ENCODE results near the gene EXD3. TPM values are rescaled to one million over a fixed set of nuclear protein-coding genes. Genes with fewer than 3 reads are reported as not detected.
"Not testable (repeated sequence)": the region's sequence is repeated elsewhere in the genome, so short reads cannot be mapped to it uniquely, and the experiment has no call there.

The EXD3 gene
- total RNA-seq, 1 donor from 2014 or later, result 6.8 TPM

- Mint-ChIP-seq H3K27ac (no peak overlapping the region), H3K9me3 (no peaks in the 10 kb centered on the region), H3K27me3 (ENCODE audit: low read depth) (no peaks in the 10 kb centered on the region), H3K36me3 (ENCODE audit: low read depth) (no peaks in the 10 kb centered on the region), H3K4me1 (ENCODE audit: low read depth) (no peaks in the 10 kb centered on the region), H3K4me3 (ENCODE audit: low read depth) (no peak overlapping the region)
- intact Hi-C loops (cut with micrococcal nuclease), result no loop called here
- DNase-seq (ENCODE audit: low spot score), result no peak
Observed at GRCh38 chr9:137350696-137351584, 72.0 kb downstream of the EXD3 start.

GRCh38 chr9:137349471-137350033 is 73.4 kb downstream of the EXD3 start:
- H3K4me1 Mint-ChIP-seq (ENCODE audit: low read depth), result no peaks in the 10 kb centered on the region
- DNase-seq (ENCODE audit: low spot score), result no peak
- intact Hi-C loops (cut with micrococcal nuclease), result no loop called here
- H3K9me3 Mint-ChIP-seq, result no peaks in the 10 kb centered on the region
- H3K27me3 Mint-ChIP-seq (ENCODE audit: low read depth), result no peaks in the 10 kb centered on the region
- no peak overlapping the region for H3K4me3 Mint-ChIP-seq (ENCODE audit: low read depth)
- H3K36me3 Mint-ChIP-seq (ENCODE audit: low read depth), result no peaks in the 10 kb centered on the region
- H3K27ac Mint-ChIP-seq, result no peak overlapping the region

GRCh38 chr9:137348769-137349470 is 74.0 kb downstream of the EXD3 start:
- Mint-ChIP-seq H3K4me1 (ENCODE audit: low read depth) (no peaks in the 10 kb centered on the region), H3K9me3 (no peaks in the 10 kb centered on the region), H3K27me3 (ENCODE audit: low read depth) (no peaks in the 10 kb centered on the region), H3K27ac (no peak overlapping the region), H3K36me3 (ENCODE audit: low read depth) (no peaks in the 10 kb centered on the region), H3K4me3 (ENCODE audit: low read depth) (no peak overlapping the region)
- no peak for DNase-seq (ENCODE audit: low spot score)
- intact Hi-C loops (cut with micrococcal nuclease), result no loop called here

GRCh38 chr9:137347928-137348327 is 75.0 kb downstream of the EXD3 start:
- Mint-ChIP-seq H3K36me3 (ENCODE audit: low read depth) (no peaks in the 10 kb centered on the region), H3K9me3 (no peaks in the 10 kb centered on the region), H3K27me3 (ENCODE audit: low read depth) (no peaks in the 10 kb centered on the region), H3K27ac (no peak overlapping the region), H3K4me3 (ENCODE audit: low read depth) (no peak overlapping the region), H3K4me1 (ENCODE audit: low read depth) (no peaks in the 10 kb centered on the region)
- intact Hi-C loops (cut with micrococcal nuclease), result no loop called here
- DNase-seq (ENCODE audit: low spot score), result no peak

GRCh38 chr9:137342482-137342881 is 80.5 kb downstream of the EXD3 start:
- no peaks in the 10 kb centered on the region for H3K36me3 Mint-ChIP-seq (ENCODE audit: low read depth)
- intact Hi-C loops (cut with micrococcal nuclease), result no loop called here
- no peak overlapping the region for H3K27ac Mint-ChIP-seq
- DNase-seq (ENCODE audit: low spot score), result no peak
- H3K9me3 Mint-ChIP-seq, result no peaks in the 10 kb centered on the region
- H3K27me3 Mint-ChIP-seq (ENCODE audit: low read depth), result no peaks in the 10 kb centered on the region
- H3K4me3 Mint-ChIP-seq (ENCODE audit: low read depth), result no peak overlapping the region
- H3K4me1 Mint-ChIP-seq (ENCODE audit: low read depth), result peaks cover 1% of the 10 kb centered on the region

GRCh38 chr9:137341227-137341626 is 81.7 kb downstream of the EXD3 start:
- H3K27ac Mint-ChIP-seq, result no peak overlapping the region
- intact Hi-C loops (cut with micrococcal nuclease), result no loop called here
- no peak for DNase-seq (ENCODE audit: low spot score)
- peaks cover 8% of the 10 kb centered on the region for H3K9me3 Mint-ChIP-seq
- H3K36me3 Mint-ChIP-seq (ENCODE audit: low read depth), result no peaks in the 10 kb centered on the region
- H3K4me3 Mint-ChIP-seq (ENCODE audit: low read depth), result no peak overlapping the region
- peaks cover 1% of the 10 kb centered on the region for H3K4me1 Mint-ChIP-seq (ENCODE audit: low read depth)
- H3K27me3 Mint-ChIP-seq (ENCODE audit: low read depth), result no peaks in the 10 kb centered on the region

GRCh38 chr9:137339908-137340462 is 83.0 kb downstream of the EXD3 start:
- H3K27ac Mint-ChIP-seq; H3K36me3 Mint-ChIP-seq (ENCODE audit: low read depth); H3K27me3 Mint-ChIP-seq (ENCODE audit: low read depth); H3K4me1 Mint-ChIP-seq (ENCODE audit: low read depth); H3K4me3 Mint-ChIP-seq (ENCODE audit: low read depth); DNase-seq (ENCODE audit: low spot score); intact Hi-C loops (cut with micrococcal nuclease): not testable (repeated sequence)
- H3K9me3 Mint-ChIP-seq, result peaks cover 13% of the 10 kb centered on the region

GRCh38 chr9:137339045-137339907 is 83.7 kb downstream of the EXD3 start:
- Mint-ChIP-seq H3K27ac (no peak overlapping the region), H3K27me3 (ENCODE audit: low read depth) (no peaks in the 10 kb centered on the region)

GRCh38 chr9:137336735-137337134 is 86.2 kb downstream of the EXD3 start:
- no peak for DNase-seq (ENCODE audit: low spot score)
- peaks cover 13% of the 10 kb centered on the region for H3K9me3 Mint-ChIP-seq
- H3K27me3 Mint-ChIP-seq (ENCODE audit: low read depth), result no peaks in the 10 kb centered on the region
- H3K4me1 Mint-ChIP-seq (ENCODE audit: low read depth), result peaks cover 1% of the 10 kb centered on the region
- no peak overlapping the region for H3K27ac Mint-ChIP-seq
- no peak overlapping the region for H3K4me3 Mint-ChIP-seq (ENCODE audit: low read depth)
- H3K36me3 Mint-ChIP-seq (ENCODE audit: low read depth), result no peaks in the 10 kb centered on the region
- intact Hi-C loops (cut with micrococcal nuclease), result no loop called here

More at GRCh38 chr9:137339045-137339907, 83.7 kb downstream of the EXD3 start:
- no peaks in the 10 kb centered on the region for H3K36me3 Mint-ChIP-seq (ENCODE audit: low read depth)
- H3K4me3 Mint-ChIP-seq (ENCODE audit: low read depth), result no peak overlapping the region
- intact Hi-C loops (cut with micrococcal nuclease), result no loop called here
- peaks cover 13% of the 10 kb centered on the region for H3K9me3 Mint-ChIP-seq
- DNase-seq (ENCODE audit: low spot score), result no peak
- peaks cover 1% of the 10 kb centered on the region for H3K4me1 Mint-ChIP-seq (ENCODE audit: low read depth)

GRCh38 chr9:137333016-137333671 is 89.8 kb downstream of the EXD3 start:
- DNase-seq (ENCODE audit: low spot score), result no peak
- intact Hi-C loops (cut with micrococcal nuclease), result no loop called here
- Mint-ChIP-seq H3K27ac (no peak overlapping the region), H3K9me3 (peaks cover 26% of the 10 kb centered on the region), H3K36me3 (ENCODE audit: low read depth) (peaks cover 2% of the 10 kb centered on the region), H3K4me3 (ENCODE audit: low read depth) (no peak overlapping the region), H3K27me3 (ENCODE audit: low read depth) (no peaks in the 10 kb centered on the region), H3K4me1 (ENCODE audit: low read depth) (peaks cover 1% of the 10 kb centered on the region)

GRCh38 chr9:137331929-137332328 is 91.0 kb downstream of the EXD3 start:
- Mint-ChIP-seq H3K4me1 (ENCODE audit: low read depth) (peaks cover 3% of the 10 kb centered on the region), H3K9me3 (peaks cover 33% of the 10 kb centered on the region), H3K4me3 (ENCODE audit: low read depth) (no peak overlapping the region), H3K27ac (no peak overlapping the region), H3K27me3 (ENCODE audit: low read depth) (no peaks in the 10 kb centered on the region), H3K36me3 (ENCODE audit: low read depth) (peaks cover 4% of the 10 kb centered on the region)
- no peak for DNase-seq (ENCODE audit: low spot score)
- intact Hi-C loops (cut with micrococcal nuclease), result no loop called here

- Mint-ChIP-seq H3K9me3 (peaks cover 28% of the 10 kb centered on the region), H3K27ac (no peak overlapping the region), H3K4me3 (ENCODE audit: low read depth) (no peak overlapping the region), H3K36me3 (ENCODE audit: low read depth) (peaks cover 6% of the 10 kb centered on the region), H3K4me1 (ENCODE audit: low read depth) (peaks cover 10% of the 10 kb centered on the region), H3K27me3 (ENCODE audit: low read depth) (peaks cover 2% of the 10 kb centered on the region)
- intact Hi-C loops (cut with micrococcal nuclease), result no loop called here
- DNase-seq (ENCODE audit: low spot score), result no peak
Observed at GRCh38 chr9:137330689-137331088, 92.3 kb downstream of the EXD3 start.

Measured in activated T-helper 2 cell treated with anti-CD3 and anti-CD28 coated beads, Interferon-gamma antibody, Interleukin-2, Interleukin-4, amounts not matched to agents 10 μg/mL and 5 μg/mL and 100 μg/mL, durations not matched to agents 14 hours and 24 hours and 36 hours (primary cell).